ENCODE results near the gene HVCN1.
"Not testable (repeated sequence)": the region's sequence is repeated elsewhere in the genome, so short reads cannot be mapped to it uniquely, and the experiment has no call there.

HVCN1 gene, protein sequence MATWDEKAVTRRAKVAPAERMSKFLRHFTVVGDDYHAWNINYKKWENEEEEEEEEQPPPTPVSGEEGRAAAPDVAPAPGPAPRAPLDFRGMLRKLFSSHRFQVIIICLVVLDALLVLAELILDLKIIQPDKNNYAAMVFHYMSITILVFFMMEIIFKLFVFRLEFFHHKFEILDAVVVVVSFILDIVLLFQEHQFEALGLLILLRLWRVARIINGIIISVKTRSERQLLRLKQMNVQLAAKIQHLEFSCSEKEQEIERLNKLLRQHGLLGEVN

DNA sequence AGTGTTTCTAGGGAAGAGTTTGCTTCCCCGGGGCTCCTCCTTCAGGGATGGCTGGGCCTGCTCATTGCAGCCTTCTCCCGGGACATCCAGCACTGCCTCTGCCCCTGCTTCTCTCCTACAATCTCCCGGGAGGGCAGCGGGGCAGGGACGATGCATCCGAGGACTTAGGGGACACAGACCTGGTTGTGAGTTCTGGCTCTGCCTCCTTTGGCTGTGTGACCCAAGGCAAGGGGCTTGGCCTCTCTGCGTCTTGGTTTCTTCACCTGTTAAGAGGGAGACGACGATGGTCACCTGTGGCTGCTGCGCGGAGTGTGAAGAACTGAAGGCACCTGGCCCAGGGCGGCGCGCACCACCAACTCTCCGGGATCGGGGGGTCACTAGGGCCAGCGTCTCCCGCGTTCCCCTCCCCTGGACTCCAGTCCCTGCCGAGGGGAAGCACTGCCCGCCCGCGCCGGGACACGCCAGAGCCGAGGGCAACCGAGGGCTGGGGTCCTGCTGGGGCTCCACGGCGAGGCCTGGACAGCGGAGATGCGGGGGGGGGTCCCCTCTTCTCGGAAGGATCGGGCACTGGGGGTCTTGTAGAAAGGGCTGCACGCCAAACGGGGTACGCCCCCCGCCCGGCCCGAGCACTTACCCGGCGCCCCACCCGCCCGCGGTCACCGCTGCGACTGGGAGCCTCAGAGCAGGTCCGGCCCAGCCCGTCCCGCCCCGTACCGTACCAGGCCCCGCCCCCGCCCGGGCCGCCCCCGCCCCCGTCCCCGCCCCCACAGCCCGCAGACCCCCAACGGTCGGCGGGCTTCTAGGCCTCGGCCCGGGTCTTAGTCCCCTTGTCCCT is at the start of gene HVCN1:
TSS of gene HVCN1 (minus strand) at position 670 of the 835 bp plus-strand sequence. CDS start 5,870 bp downstream, outside the sequence.
- in situ Hi-C loops (cut with HindIII; ENCODE audit: low sequenced_read_pairs) = no loop called here

DNA sequence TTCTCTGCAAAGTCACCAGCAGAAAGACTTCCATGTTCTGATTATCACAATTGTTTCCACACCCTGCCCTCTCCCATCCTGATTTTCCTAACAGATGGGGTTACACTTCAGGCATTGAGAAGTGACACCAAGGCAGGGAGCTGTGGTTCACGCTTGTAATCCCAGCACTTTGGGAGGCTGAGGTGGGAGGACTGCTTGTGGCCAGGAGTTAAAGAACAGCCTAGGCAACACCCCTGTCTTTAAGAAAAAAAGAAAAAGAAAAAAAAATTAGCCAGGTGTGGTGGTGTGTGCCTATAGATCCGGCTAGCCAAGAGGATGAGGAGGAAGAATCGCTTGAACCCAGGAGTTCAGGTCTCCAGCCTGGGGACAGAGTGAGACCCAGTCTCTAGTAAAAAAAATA is 48.6 kb upstream of the HVCN1 start:
- in situ Hi-C loops (cut with HindIII; ENCODE audit: low sequenced_read_pairs) = no loop called here

DNA sequence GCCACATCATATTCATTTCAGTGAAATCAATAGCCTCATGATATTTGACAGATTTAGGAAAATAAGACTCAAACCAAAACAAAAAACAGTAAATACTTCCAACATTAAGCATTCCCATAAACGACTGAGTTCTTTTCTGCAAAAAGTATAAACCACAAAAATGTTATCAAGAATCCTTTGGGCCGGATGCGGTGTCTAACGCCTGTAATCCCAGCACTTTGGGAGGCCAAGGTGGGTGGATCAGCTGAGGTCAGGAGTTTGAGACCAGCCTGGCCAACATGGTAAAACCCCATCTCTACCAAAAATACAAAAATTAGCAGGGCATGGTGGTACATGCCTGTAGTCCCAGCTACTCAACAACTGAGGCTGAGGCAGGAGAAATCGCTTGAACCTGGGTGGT is 48.1 kb upstream of the HVCN1 start:
- in situ Hi-C loops (cut with HindIII; ENCODE audit: low sequenced_read_pairs) = not testable (repeated sequence)

DNA sequence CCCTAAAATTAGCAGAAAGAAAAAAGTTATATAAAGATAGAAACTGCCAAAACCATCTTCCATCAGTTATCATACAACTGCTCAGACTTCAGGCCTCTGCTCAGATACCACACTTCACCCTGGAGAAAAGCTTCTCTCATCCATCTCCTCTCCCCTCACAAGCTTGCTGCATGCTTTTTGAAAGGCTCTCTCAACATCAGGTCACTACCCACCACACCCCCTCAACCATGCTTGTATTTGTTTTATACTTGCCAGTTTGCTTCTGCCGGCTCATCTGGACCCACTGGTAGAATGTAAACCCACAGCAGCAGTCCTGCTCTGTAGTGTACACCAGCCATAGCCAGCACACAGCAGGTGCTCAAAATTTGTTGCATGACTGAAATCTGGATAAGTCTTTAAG is 45.0 kb upstream of the HVCN1 start:
- in situ Hi-C loops (cut with HindIII; ENCODE audit: low sequenced_read_pairs) = no loop called here

DNA sequence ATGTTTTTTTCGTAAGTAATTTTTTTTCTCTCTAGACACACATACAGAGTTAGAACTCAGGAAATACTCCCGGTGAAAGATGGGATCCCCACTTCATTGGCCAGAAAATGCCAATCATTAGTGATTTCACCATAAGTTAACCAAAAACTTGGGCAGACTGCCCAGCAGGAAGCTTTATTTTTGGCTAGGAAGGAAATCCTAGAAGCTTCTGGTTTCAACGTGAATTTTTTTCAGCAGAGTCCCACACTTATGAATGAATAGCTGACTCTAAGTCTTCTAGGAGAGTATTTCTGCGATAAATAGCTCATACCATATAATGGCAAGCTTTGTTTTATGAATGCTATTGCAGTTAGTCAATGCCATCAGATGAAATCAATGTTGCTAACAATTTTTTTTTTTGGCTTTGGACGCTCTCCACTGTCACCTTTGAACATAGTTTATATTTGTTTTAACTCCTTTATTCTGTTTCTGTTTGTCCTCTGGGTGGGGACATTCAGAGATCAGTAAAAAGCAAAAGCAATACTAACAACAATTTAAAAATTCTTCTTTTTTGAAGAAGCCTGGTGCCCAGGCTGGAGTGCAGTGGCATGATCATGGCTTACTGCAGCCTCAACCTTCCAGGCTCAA is 44.3 kb upstream of the HVCN1 start:
- in situ Hi-C loops (cut with HindIII; ENCODE audit: low sequenced_read_pairs) = no loop called here

DNA sequence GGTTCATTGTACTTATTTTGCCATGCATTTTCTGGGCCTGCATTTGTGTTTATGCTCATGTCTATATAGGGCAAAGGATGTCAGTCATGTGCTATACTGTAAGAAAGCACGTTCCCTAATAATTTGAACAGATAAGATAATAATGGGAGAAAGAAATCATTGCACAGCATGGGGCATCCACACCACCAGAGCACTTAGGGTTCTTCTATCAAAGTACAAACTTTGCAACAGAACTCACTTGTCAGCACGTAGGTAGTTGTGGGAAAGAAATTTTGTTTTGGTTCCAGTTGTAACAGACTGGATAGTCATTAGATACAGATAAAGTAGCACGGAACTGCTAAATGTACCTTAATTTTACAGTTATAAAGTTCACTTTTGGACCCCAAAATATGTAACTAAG is 43.7 kb upstream of the HVCN1 start:
- in situ Hi-C loops (cut with HindIII; ENCODE audit: low sequenced_read_pairs) = no loop called here

DNA sequence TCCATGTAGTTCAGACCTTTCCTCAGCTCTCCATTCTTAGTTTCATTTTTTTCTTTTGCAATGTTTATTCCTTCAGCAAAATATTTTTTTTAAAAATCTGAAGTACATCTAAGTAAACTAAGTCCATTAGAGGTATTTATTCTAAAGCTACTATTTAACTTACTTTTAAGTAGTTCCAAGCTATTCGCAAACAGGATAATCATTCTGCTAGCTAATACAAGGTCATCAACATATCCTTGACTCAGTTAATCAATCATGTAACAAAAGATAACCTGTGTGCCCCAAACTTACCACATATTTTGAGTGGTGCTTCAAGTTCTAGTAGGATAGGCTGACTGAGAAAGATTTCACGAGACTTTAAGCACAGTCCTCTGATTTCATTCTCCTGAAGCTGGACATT is 42.6 kb upstream of the HVCN1 start:
- in situ Hi-C loops (cut with HindIII; ENCODE audit: low sequenced_read_pairs) = no loop called here

DNA sequence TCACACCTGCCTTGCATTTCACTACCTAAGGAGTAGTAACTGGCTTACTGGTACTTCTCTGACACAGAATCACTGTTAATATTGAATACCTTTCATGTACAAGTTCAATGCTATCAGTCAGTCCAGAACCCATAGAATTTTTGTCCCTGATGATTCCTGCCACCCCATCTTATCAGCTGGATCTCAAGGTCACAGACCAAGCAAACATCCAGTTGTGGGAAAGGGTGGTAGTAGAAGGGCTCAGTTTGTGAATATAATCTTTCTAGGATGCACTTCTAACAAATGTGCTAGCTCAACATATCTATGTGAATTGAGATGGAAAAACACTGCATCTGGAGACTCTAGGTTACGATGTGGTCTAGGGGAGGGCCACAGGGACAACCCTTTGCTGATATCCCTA is 39.7 kb upstream of the HVCN1 start:
- in situ Hi-C loops (cut with HindIII; ENCODE audit: low sequenced_read_pairs) = no loop called here

DNA sequence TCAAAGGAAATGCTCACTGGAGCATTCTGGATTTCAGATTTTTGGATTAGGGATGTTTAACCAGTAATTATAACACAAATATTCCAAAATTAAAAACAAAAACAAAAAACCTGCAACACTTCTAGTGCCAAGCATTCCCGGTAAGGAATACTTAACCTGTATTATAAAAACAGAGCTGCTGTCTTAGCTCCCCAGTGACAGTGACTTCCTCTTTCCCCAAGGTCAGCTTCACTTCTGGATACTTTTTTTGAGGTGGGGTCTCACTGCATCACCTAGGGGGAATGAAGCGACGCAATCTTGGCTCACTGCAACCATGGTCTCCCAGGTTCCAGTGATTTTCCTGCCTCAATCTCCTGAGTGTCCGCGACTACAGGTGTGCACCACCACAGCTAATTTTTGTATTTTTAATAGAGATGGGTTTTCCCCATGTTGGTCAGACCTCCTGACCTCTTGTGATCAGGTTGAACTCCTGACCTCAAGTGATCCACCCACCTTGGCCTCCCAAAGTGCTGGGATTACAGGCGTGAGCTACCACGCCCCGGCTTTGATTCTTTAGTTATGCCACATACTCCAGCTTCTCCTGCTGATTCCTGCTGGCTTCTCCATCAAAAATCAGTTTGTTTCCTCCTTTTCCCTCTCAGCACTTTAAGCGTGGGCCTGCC is 37.9 kb upstream of the HVCN1 start:
- in situ Hi-C loops (cut with HindIII; ENCODE audit: low sequenced_read_pairs) = no loop called here

DNA sequence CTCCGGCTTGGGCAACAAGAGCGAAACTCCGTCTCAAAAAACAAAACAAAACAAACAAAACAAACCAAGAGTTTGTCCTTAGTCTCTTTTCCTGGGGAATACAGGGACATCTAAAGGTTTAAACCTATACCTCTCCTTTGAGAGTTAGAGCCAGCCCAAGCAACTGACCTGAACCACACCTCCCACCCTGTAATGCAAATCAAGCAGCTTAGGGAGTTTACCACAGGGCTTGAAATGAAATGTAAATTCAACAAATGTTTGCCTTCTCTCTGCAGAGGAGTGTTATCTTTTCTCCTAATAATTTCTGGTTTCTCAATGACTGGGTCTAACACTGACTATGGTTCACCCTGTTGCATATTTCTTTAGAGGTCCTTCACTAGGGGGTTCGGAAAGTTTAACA is 37.1 kb upstream of the HVCN1 start:
- in situ Hi-C loops (cut with HindIII; ENCODE audit: low sequenced_read_pairs) = no loop called here

DNA sequence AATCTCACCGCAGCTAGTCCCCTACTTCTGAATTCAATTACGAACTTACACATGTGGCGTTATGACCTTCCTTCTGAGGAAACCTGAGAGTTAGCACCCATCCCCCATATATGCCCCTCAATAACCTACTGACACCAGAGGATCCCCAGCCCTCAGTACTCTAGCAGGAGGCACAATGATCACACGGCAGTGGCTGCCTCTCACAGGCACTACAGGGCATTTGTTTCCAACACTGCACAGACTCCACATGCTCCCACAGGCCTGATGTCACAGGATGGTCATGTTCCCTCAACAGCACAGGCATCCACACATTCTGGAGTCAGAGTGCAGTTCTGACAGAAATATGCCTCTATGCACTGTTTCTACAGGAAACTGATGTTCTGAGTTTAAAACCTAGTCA is 36.4 kb upstream of the HVCN1 start:
- in situ Hi-C loops (cut with HindIII; ENCODE audit: low sequenced_read_pairs) = no loop called here

DNA sequence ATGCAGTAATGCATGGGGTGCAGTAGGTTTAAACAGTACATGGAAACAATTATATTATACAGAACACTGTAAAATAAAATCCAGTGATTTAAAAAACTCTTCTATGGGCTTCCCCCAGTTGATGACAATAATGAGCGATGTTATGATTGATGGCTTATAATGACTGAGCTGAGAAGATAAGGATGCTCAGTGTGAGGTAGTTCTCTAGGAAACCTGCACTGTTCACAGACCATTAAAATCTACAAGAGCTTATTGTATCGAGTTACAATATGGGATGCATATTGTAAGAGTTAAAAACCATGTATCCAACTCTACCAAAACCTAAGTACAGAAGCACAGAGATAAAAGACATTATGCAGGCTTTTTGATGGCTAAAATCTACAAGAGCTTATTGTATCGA is 34.0 kb upstream of the HVCN1 start:
- in situ Hi-C loops (cut with HindIII; ENCODE audit: low sequenced_read_pairs) = not testable (repeated sequence)

DNA sequence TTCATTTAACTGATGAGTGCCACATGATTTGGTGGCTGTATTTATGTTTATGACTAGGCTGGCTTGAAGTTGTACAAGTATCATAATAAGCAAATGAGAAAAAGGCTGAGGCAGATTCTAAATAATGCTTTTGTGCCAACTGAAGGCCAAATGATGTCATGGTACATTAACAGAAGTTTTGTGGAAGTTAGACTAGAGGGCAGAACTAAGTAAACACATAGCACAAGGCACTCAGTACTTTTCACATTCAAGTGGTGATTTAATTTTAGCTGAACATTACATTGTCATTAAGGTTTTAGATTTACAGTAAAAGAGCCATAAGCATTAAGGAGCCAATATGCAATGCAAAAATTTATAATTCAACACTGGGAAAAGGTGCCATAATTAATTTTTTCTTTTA is 32.7 kb upstream of the HVCN1 start:
- in situ Hi-C loops (cut with HindIII; ENCODE audit: low sequenced_read_pairs) = no loop called here

DNA sequence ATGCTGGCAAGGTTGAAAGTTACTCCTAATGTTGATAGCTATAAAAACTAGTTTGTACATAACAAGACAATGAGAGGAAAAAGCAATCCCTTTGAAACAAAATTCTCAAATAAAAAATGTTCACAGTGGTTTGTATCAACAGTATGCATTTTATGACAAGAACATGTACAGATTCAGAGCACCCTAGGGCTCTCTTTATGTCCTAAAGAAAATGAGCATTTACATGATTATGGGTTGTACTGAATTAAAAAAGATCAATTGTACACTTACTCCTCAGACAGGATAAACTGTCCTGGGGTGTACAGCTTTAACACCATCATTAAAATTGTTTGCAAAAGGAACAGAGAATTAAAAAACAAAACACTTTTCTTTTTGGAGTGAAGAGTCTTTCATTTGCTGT is 31.6 kb upstream of the HVCN1 start:
- in situ Hi-C loops (cut with HindIII; ENCODE audit: low sequenced_read_pairs) = no loop called here

DNA sequence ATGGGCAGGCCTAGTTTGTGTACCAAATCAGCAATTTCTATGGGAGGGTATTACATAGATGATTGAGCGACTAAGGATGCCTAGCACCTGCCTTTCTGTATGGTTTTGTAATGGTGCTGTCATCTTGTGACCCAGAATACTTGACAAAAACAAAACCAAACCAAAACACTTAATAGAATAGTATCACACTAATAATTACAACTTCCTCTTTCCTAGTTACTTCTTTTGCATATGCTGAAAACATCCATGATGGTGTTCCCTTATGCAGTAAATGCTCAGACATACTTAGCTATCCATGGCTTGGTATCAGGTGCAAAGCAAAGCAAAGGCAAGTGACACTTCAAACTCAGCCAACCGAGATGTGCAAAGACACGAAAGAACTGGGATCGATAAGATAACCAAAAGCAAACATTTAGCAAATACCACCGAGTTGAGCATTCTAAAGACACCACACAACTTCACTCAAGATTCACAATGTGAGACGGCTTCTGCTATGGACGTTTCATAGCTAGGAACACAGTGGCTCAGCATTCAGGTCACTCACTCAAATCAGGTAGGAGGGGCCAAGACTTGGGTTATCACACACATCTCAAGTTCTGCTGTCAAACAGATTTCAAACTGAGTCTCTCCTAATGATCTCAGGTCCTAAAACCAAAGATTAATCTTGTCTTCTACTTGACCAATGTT is 29.4 kb upstream of the HVCN1 start:
- in situ Hi-C loops (cut with HindIII; ENCODE audit: low sequenced_read_pairs) = no loop called here

DNA sequence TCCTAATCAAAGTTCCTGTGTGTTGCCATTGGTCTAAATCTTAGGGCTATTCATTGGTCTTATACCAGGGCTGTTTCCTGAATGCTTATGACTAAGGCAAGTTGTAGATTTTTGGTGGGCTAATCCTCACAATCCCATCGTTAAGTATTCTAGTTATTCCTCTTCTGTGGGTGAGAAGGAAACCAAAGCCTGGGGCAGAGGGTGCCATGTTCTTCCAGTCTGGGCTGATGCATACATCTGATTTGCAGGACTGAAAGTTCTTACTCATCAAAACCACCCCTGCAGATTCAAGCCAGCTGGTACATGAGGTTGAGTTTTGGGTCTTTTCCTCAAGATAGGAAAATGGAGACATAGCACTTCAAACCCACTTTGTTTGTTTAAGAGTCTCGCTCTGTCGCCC is 28.1 kb upstream of the HVCN1 start:
- in situ Hi-C loops (cut with HindIII; ENCODE audit: low sequenced_read_pairs) = no loop called here

DNA sequence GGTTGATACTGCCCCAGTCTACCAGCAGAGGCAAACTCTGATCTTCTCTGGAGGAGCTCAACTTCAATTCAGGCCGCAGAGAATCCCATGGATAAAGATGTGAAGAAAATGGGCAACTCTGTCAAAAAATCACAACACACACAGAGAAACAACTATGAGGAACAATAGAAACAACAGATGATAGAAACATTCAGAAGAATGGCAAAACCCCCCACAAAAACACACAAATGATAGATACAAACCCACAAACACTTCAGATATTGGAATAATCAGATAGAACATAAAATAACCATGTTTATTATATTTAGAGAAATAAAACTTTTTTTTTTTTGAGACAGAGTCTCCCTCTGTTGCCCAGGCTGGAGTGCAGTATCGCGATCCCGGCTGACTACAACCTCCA is 20.0 kb upstream of the HVCN1 start:
- in situ Hi-C loops (cut with HindIII; ENCODE audit: low sequenced_read_pairs) = no loop called here

DNA sequence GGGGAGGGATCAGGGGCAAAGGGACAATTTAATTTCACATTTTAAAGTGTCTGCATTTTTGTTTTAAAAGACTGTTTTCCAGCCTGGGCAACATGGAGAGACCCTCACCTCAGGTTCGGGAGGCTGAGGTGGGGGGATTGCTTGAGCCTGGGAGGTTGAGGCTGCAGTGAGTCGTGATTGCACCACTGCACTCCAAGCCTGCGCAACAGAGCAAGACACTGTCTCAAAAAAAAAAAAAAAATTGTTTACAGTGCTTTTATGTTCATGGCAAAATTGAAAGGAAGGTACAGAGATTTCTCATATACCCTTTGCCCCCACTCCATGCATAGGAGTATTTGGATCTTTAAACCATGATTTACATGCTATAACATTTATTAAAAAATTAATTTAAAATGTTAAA is 16.4 kb upstream of the HVCN1 start:
- in situ Hi-C loops (cut with HindIII; ENCODE audit: low sequenced_read_pairs) = no loop called here

DNA sequence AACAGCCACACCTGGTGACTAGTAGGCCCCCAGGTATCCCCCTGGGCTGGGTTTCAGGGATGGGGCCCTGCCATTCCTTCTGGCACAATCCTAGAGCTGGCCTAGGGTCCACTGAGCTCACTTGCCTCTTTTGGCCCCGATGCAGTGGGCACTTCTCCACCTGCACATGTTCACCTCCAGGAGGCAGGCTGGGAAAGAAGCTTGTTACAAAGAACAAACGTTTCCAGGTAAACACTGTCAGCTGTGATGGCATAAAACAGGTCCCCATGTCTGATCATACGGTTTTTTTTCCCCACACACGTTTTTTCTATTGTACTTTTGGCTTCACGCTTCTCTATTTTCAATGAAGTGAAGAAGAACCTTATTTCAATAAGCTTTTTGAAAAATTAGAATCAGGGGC is 15.8 kb upstream of the HVCN1 start:
- in situ Hi-C loops (cut with HindIII; ENCODE audit: low sequenced_read_pairs) = no loop called here

DNA sequence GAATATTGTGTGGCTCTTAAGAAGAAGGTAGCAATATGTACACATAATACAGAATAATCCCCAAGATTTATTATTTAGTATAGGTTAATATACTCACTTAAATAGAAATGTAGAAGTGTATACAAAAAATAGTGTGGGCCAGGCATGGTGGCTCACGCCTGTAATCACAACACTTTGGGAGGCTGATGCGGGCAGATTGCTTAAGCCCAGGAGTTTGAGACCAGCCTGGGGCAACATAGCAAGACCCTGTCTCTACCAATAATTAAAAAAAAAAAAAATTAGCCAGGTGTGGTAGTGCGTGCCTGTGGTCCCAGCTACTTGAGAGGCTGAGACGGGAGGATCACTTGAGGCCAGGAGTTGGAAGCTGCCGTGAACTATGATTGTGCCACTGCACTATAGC is 15.3 kb upstream of the HVCN1 start:
- in situ Hi-C loops (cut with HindIII; ENCODE audit: low sequenced_read_pairs) = no loop called here

DNA sequence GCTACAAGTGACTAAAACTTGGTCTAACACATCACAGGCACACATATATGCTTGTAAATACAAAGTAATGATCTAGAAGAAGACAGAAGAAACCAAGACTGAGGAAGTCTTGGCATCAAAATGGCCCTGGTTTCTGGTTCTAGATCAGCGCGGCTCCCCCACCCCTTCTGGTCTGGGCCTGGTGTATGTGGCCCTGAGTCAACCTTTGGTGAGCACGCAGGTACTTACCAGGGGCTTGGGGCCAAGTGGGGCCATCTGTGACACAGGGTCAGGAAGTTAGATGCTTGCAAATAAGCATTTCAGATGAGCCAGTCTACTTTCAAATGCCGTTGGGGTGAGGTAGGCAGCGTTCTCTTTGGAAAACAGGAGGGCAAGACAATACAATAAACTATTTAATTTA is 13.2 kb upstream of the HVCN1 start:
- in situ Hi-C loops (cut with HindIII; ENCODE audit: low sequenced_read_pairs) = no loop called here
